ENCODE results near the gene PHF1.

DNA sequence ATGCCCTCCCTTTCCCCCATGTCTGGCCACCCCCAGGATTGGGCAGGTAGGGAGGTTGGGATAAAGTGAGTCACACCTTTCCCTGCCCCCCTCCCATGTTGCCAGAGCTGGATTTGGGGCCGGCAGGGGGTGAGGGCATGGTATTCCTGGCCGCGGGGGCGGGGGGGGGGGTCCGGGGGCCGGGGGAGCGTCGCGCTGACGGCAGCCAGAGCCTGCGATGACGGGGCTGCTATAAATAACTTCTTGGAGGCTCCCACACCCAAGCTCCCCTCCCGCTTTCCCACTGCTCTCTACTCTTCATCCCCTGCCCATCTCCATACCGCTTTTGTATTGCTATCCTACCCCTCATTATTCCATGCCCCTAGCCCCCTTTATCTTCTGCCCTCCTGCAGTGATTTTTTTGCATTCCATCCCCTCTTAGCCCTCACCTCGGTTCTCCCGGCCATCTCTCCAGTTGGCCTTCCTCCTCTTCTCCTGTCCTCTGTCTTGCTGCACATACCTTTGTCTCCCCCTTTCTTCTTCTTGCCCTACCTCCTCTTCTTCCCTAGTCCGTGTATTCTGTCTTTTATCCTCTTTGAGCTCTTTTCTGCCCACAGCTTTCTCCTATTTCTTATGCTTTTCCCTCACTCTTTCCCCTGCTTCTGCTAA is 22.9 kb downstream of the PHF1 start:
- TF ChIP-seq, protein P1, sequence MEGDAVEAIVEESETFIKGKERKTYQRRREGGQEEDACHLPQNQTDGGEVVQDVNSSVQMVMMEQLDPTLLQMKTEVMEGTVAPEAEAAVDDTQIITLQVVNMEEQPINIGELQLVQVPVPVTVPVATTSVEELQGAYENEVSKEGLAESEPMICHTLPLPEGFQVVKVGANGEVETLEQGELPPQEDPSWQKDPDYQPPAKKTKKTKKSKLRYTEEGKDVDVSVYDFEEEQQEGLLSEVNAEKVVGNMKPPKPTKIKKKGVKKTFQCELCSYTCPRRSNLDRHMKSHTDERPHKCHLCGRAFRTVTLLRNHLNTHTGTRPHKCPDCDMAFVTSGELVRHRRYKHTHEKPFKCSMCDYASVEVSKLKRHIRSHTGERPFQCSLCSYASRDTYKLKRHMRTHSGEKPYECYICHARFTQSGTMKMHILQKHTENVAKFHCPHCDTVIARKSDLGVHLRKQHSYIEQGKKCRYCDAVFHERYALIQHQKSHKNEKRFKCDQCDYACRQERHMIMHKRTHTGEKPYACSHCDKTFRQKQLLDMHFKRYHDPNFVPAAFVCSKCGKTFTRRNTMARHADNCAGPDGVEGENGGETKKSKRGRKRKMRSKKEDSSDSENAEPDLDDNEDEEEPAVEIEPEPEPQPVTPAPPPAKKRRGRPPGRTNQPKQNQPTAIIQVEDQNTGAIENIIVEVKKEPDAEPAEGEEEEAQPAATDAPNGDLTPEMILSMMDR (IDR thresholded peaks at IDR 0.05): no peak
- no peak for TF ChIP-seq POLR2AphosphoS5 (IDR thresholded peaks at IDR 0.05)

Data from esophagus muscularis mucosa (tissue), 3 donors.